HG03558 (cell line): Measurements from ENCODE around the gene HS3ST6.
"Not testable (repeated sequence)": the region's sequence is repeated elsewhere in the genome, so short reads cannot be mapped to it uniquely, and the experiment has no call there.

ENCODE experiments used
- ATAC-seq: cut with Tn5 transposase; IDR thresholded peaks from one replicate; pipeline ENCODE4 v1.9.1; 2021; ENCODE audit warnings: moderate number of reproducible peaks; ENCODE audit not compliant: unreplicated experiment; ENCODE audit errors: extremely low read depth

Gene HS3ST6

DNA sequence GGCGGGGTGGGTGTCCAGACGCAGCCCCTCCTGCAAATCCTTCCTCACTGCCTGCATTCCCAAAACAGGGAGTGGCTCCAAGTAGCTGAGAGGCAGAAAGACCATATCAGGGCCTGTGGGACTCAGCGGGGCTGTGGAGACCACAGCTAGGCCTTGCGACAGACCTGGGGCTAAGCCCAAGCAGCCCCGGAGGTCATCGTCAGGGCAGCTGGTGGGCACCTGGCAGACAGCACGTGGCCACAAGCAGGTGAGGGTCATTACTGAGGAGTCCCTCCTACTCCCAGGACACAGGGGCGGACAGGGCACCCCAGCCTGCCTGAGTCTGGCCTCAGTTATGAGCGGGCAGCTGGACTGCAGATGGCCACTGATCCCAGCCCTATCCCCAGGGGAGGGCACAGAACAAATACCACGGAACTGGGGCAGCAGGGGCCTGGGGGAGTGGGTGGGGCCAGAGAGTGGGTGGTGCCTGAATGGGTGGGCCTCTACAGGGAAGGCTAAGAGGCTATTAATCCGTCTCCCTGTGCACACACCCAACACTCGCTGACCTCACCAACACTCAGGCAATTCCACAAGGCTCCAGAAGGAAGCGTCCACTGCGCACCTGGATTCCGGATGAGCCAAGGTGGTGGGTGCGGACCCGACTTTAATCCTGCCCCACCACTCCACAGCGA lies 8.5 kb downstream of the HS3ST6 start:
- ATAC-seq = no peak

- ATAC-seq = no peak
These were observed 9.2 kb downstream of the HS3ST6 start for GRCh38 chr16:1908983-1909382.

DNA sequence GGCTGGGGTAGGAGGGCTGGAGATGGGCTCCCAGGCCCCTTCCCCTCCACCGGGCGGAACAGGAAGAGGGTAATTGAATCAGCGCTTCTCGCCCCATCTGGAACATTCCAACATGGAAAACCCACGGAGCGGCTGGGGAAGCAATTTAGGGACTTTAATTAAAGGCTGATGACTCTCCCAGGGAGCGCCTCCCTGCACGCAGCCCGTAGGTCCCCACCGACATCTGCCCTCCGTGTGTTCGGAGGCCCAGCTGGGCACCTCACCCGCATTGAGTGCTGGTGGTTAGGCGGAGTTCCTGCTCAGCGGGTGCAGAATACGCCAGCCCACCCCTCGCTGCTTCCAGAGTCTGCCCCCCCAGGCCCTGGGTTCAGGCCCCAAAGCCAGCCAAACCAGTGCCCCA lies 10.0 kb downstream of the HS3ST6 start:
- no peak for ATAC-seq

GRCh38 chr16:1907226-1907860 lies 10.9 kb downstream of the HS3ST6 start:
- no peak for ATAC-seq

- ATAC-seq = no peak
These were observed 11.4 kb downstream of the HS3ST6 start for GRCh38 chr16:1906846-1907165.

GRCh38 chr16:1906055-1906845 lies 12.0 kb downstream of the HS3ST6 start:
- ATAC-seq = no peak

DNA sequence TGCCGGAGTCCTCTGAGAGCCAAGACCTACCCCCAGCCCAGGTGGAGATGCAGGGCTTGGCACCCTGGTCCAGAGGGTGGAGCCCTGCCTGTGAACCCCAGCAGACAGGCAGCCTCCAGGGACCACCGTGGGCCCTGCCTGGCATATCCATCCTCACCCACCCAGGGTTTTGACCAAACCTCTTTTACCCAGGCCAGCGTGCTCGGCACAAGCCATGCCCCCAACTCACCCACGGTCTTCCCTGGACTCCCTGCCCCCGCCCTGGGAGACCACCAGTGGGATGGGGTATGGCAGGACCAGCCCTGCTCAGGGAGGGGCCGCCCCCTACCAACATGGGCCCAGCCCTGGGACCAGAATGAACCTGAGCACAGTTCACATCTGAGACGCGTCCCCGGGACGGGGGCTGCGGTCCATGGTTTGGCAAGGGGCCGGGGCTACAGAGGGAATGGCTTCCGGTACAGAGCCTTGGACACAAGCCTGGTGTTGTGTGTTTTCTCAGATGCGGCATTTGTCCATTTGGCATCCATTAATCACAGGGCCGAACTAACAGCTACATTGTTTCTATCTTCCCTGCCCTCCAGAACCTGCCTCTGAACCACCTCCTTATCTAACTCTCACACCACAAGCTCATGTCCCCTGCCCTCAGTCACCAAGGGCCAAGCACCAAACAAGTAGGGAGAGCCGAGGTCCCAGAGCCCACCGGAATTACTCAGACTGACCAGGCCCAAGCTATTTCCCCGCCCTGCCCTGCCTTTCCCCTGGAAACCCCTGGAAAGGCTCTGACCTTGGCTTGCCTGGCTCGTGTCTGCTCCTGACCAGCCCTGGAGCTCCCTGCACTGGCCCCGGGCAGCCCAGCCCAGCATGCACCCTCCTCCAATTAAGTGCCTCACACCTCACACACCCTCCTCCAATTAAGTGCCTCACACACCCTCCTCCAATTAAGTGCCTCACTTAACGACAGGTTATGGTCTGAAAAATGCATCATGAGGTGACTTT lies 14.1 kb downstream of the HS3ST6 start:
- ATAC-seq = no peak

- no peak for ATAC-seq
These were observed 15.0 kb downstream of the HS3ST6 start for GRCh38 chr16:1903220-1903574.

- ATAC-seq = no peak
These were observed 15.5 kb downstream of the HS3ST6 start for GRCh38 chr16:1902547-1903219.

GRCh38 chr16:1900452-1900774 lies 17.8 kb downstream of the HS3ST6 start:
- ATAC-seq = no peak

DNA sequence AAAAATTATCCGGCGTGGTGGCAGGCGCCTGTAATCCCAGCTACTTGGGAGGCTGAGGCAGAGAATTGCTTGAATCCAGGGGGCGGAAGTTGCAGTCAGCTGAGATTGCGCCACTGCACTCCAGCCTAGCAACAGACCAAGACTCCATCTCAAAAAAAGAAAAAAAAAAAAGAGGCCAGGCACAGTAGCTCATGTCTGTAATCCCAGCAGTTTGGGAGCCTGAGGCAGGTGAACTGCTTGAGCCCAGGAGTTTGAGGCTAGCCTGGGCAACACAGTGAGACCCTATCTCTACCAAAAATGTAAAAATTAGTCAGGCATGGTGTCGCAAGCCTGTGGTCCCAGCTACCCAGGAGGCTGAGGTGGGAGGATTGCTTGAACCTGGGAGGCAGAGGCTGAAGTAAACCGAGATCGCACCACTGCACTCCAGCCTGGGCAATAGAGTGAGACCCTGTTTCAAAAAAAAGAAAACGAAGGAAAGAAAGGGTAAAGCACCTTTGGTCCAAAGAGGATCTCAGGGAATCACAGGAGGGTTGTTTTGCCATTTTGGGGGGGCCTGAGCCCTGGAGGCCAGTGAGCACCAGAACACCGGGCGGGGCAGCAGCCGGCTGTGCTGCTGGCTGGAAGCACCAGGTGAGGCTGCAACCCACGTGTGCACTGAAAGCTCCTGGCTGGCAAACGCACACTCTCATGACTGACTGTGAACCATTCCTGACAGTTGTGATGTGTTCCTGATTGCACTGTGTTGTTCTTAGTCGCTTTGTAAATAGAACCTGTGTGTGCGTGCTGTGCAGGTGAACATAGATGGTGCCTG lies 18.4 kb downstream of the HS3ST6 start:
- ATAC-seq = no peak

DNA sequence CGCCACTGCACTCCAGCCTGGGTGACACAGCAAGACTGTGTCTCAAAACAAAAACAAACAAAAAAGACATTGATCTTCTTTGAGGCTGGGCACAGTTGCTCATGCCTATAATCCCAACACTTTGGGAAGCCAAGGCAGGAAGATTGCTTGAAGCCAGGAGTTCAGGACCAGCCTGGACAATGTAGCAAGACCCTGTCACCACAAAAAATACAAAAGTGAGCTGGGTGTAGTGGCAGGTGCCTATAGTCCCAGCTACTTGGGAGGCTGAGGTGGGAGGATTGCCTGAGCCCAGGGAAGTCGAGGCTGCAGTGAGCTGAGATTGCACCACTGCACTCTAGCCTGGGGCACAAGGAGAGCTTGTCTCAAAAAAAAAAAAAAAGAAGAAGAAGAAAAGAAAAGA lies 20.5 kb downstream of the HS3ST6 start:
- ATAC-seq = not testable (repeated sequence)

DNA sequence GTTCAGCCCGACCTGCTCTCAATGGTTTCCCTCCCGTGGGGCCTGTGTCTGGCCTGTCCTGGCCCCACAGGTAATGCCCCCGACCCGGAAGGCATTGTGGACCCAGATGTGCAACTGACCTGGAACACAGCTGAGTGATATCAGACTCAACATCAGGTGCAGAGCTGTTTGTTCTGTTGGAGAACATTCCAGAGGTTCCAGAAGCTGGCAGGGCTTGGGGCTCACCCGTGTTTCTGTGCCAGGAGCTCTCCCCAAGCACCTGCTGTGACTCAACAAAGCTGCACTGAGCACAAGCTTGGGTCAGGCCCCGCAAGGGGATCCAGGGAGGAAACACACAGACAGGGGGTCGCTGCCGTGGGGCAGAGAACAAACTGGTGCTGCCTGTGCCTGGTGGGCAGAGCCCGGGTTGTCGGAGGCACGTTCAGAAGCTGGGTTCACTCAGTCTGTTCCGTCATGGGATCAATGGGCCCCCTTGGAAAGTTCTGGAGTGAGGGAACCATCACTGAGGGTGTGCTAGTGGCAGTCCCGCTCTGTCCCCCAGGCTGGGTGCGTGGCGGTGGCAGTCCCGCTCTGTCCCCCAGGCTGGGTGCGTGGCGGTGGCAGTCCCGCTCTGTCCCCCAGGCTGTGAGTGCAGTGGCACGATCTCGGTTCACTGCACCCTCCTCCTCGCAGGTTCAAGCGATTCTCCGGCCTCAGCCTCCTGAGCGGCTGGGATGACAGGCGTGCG lies 22.1 kb downstream of the HS3ST6 start:
- no peak for ATAC-seq

- no peak for ATAC-seq
These were observed 23.1 kb downstream of the HS3ST6 start for GRCh38 chr16:1895068-1895467.

DNA sequence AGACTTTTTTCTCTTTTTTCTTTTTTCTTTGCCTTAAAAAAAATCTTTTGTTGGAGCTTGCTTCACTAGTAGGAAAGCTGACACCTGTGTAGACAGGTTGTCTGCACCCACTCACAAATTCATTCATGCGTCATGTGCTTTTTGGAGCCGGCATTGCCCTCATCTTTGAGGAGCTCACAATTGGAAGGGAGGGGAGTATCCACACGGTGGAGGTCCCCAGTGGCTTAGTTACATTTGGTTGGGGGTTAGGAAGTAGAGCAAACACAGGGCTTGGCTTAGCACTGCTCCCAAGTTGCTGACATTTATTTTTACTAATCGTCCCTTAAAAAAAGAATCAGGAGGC lies 27.5 kb downstream of the HS3ST6 start:
- no peak for ATAC-seq

DNA sequence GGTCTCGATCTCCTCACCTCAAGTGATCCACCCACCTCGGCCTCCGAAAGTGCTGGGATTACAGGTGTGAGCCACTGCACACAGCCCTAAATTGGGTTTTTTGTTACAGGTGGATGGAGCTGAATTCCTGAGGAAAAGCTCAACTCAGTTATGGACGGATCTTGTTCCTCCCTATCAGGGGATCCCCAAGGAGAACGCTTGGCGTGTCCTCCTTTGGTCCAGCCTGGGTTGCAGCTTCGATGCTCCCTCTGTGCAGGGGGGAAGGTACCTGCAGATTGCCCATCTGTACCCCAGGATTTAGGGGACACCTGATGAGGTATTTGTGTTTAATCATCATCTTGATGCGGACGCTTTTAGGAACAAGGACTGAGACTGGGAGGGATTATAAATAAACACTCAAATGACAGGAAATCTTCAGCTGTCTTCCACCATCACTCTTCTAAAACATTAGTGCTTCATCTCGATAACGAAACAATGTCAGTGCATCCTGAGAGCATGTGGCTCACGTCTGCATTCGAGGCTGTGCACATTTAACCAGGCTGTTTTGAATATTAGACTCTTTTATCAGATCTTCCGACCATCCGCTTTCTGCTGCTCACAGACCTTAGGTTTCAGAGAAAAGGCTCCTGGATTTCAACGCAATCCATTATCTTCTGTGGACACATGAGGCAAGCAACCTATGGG lies 28.0 kb downstream of the HS3ST6 start:
- ATAC-seq = no peak

GRCh38 chr16:1887711-1888354 lies 30.4 kb downstream of the HS3ST6 start:
- no peak for ATAC-seq

GRCh38 chr16:1884889-1885288 lies 33.3 kb downstream of the HS3ST6 start:
- no peak for ATAC-seq
